Testis (tissue), 2 donors: ENCODE results near the gene ZFR2.

ENCODE experiments used
- CTCF ChIP-seq, 3 experiments: fragments of 450-650 bp in 2 of 3; fragments of 200-600 bp in 1 of 3; sonication (generic) in 1 of 3; IDR thresholded peaks; one replicate each; pipeline ENCODE4 v1.5.1; 2016 to 2019; ENCODE audit warnings: antibody characterized with exemption in 3 of 3, mild to moderate bottlenecking in 2 of 3, moderate library complexity in 1 of 3
- POLR2A ChIP-seq: fragments of 450-650 bp; IDR thresholded peaks from one replicate; pipeline ENCODE4 v1.6.1; 2017; ENCODE audit warnings: antibody characterized with exemption, mild to moderate bottlenecking, moderate library complexity

GRCh38 chr19:3837922-3838321 lies 30.9 kb downstream of the ZFR2 start:
- no peak for TF ChIP-seq CTCF (IDR thresholded peaks at IDR 0.05)
- no peak for TF ChIP-seq POLR2A
